H1 (cell line): ENCODE data around the gene AKR1C2. TPM values are rescaled to one million over a fixed set of nuclear protein-coding genes. Genes with fewer than 3 reads are reported as not detected.

Experiments
- CTCF ChIA-PET: fragments of 300-600 bp; sonication (Branson Sonifier 250); formaldehyde crosslinking; loops from one replicate; lab custom pipeline; 2021; ENCODE audit not compliant: partially characterized antibody; lab: Charles Lee
- POLR2A ChIA-PET: fragments of 300-600 bp; sonication (Branson Sonifier 250); formaldehyde crosslinking; loops from one replicate; lab custom pipeline; 2021; ENCODE audit warnings: inconsistent platforms; ENCODE audit not compliant: partially characterized antibody; lab: Charles Lee
- DNase-seq, 2 experiments: peaks; one replicate each; pipeline versions ENCODE4 v3.0.0 to v3.0.0-alpha.2; 2010 to 2022; ENCODE audit warnings: low spot score in 2 of 2, low read depth in 1 of 2, mixed read lengths in 1 of 2
- FAIRE-seq: peaks from 2 replicates; lab custom pipeline; 2011; peaks lifted over from hg19 to GRCh38; lab: Jason Lieb, UNC
- H2AFZ ChIP-seq: 2 replicates; pipeline ENCODE4 v1.8.1; 2012; ENCODE audit warnings: low read length, inconsistent platforms
- H2AK5ac ChIP-seq: 2 replicates; pipeline ENCODE4 v1.6.1; 2013; ENCODE audit warnings: low read depth, low read length
- H2BK120ac ChIP-seq: replicated peaks from 2 replicates; pipeline ENCODE3; 2013; ENCODE audit warnings: low read depth, low read length, inconsistent platforms
- H2BK12ac ChIP-seq: 2 replicates; pipeline ENCODE4 v1.6.1; 2013; ENCODE audit warnings: low read depth, low read length
- H2BK15ac ChIP-seq: 2 replicates; pipeline ENCODE4 v1.6.1; 2013; ENCODE audit warnings: low read length
- H2BK20ac ChIP-seq: 2 replicates; pipeline ENCODE4 v1.6.1; 2013; ENCODE audit warnings: low read length
- H2BK5ac ChIP-seq: 2 replicates; pipeline ENCODE4 v1.6.1; 2013; ENCODE audit warnings: low read depth, low read length
- H3K14ac ChIP-seq: 2 replicates; pipeline ENCODE4 v1.6.1; 2013; ENCODE audit warnings: inconsistent platforms; ENCODE audit not compliant: insufficient read length
- H3K18ac ChIP-seq: 2 replicates; pipeline ENCODE4 v1.6.1; 2013; ENCODE audit warnings: low read length; ENCODE audit errors: extremely low read depth
- H3K23ac ChIP-seq: 2 replicates; pipeline ENCODE4 v1.6.1; 2013; ENCODE audit warnings: inconsistent platforms; ENCODE audit not compliant: insufficient read length
- H3K23me2 ChIP-seq: 2 replicates; pipeline ENCODE4 v1.6.1; 2013; ENCODE audit warnings: low read depth, low read length
- H3K27ac ChIP-seq: 2 replicates; pipeline ENCODE4 v1.6.1; 2011; ENCODE audit warnings: low read depth, low read length, inconsistent platforms
- H3K27me3 ChIP-seq, 4 experiments: replicated peaks in 1 of 4; 1 replicate in 1 of 4; 2 replicates in 3 of 4; pipeline versions ENCODE4 v1.6.1 to v1.8.1; 2011 to 2013; ENCODE audit warnings: low read length in 3 of 4, mild to moderate bottlenecking in 3 of 4, inconsistent platforms in 2 of 4, mixed read lengths in 2 of 4, moderate library complexity in 1 of 4; ENCODE audit not compliant: control insufficient read depth in 3 of 4, insufficient read depth in 3 of 4; ENCODE audit errors: extremely low read depth in 1 of 4
- H3K36me3 ChIP-seq, 4 experiments: 2 replicates each; pipeline versions ENCODE4 v1.6.1 to v1.8.1; 2011 to 2013; ENCODE audit warnings: mild to moderate bottlenecking in 4 of 4, low read length in 3 of 4, moderate library complexity in 2 of 4, control low read depth in 1 of 4, inconsistent platforms in 1 of 4; ENCODE audit not compliant: insufficient read depth in 4 of 4, control insufficient read depth in 2 of 4
- H3K4ac ChIP-seq: replicated peaks from 2 replicates; pipeline ENCODE3; 2013; ENCODE audit warnings: low read length, low read depth, mixed read lengths, inconsistent platforms; ENCODE audit not compliant: insufficient read length
- H3K4me1 ChIP-seq, 4 experiments: replicated peaks in 1 of 4; 1 replicate in 1 of 4; 2 replicates in 3 of 4; pipeline versions ENCODE4 v1.6.1 to v1.8.1; 2011 to 2013; ENCODE audit warnings: low read length in 3 of 4, inconsistent platforms in 2 of 4, mixed read lengths in 1 of 4; ENCODE audit not compliant: insufficient read depth in 4 of 4, control insufficient read depth in 3 of 4
- H3K4me2 ChIP-seq, 2 experiments: 2 replicates each; pipeline versions ENCODE4 v1.6.1 to v1.8.1; 2011 to 2013; ENCODE audit warnings: low read depth in 2 of 2, low read length in 2 of 2, control low read depth in 1 of 2, inconsistent platforms in 1 of 2, mild to moderate bottlenecking in 1 of 2; ENCODE audit not compliant: insufficient read depth in 1 of 2
- H3K4me3 ChIP-seq, 4 experiments: fragments of 200-600, 300-600 bp in 1 of 4; sonication (generic), shearing (Covaris generic), sonication (Bioruptor Twin) in 1 of 4; 2 replicates each; pipeline versions ENCODE4 v1.5.1 to v1.8.1; 2011 to 2016; ENCODE audit warnings: low read length in 4 of 4, low read depth in 3 of 4, control low read depth in 2 of 4, inconsistent platforms in 2 of 4, mild to moderate bottlenecking in 2 of 4, mixed read lengths in 1 of 4, moderate library complexity in 1 of 4; ENCODE audit not compliant: insufficient read depth in 2 of 4; ENCODE audit errors: extremely low read depth in 1 of 4
- H3K56ac ChIP-seq: replicated peaks from 2 replicates; pipeline ENCODE3; 2013; ENCODE audit warnings: low read depth, mild to moderate bottlenecking, mixed read lengths, low read length, inconsistent platforms; ENCODE audit not compliant: insufficient read length
- H3K79me1 ChIP-seq: 2 replicates; pipeline ENCODE4 v1.6.1; 2013; ENCODE audit warnings: low read depth, low read length, control low read depth
- H3K79me2 ChIP-seq, 2 experiments: 2 replicates each; pipeline versions ENCODE4 v1.6.1 to v1.8.1; 2012 to 2013; ENCODE audit warnings: low read length in 2 of 2, mild to moderate bottlenecking in 2 of 2, inconsistent platforms in 1 of 2; ENCODE audit not compliant: insufficient read depth in 2 of 2, control insufficient read depth in 1 of 2
- H3K9ac ChIP-seq, 4 experiments: replicated peaks in 1 of 4; 1 replicate in 1 of 4; 2 replicates in 3 of 4; pipeline versions ENCODE4 v1.6.1 to v1.8.1; 2011 to 2013; ENCODE audit warnings: low read depth in 3 of 4, low read length in 3 of 4, control low read depth in 2 of 4, mild to moderate bottlenecking in 2 of 4, moderate library complexity in 2 of 4, inconsistent platforms in 1 of 4; ENCODE audit errors: extremely low read depth in 1 of 4
- H3K9me3 ChIP-seq, 2 experiments: 2 replicates each; pipeline versions ENCODE4 v1.6.1 to v1.8.1; 2012 to 2013; ENCODE audit warnings: mild to moderate bottlenecking in 2 of 2, moderate library complexity in 2 of 2, control low read depth in 1 of 2, inconsistent platforms in 1 of 2, low read depth in 1 of 2, low read length in 1 of 2, mixed read lengths in 1 of 2; ENCODE audit not compliant: insufficient read depth in 2 of 2
- H4K20me1 ChIP-seq, 2 experiments: replicated peaks in 1 of 2; 2 replicates each; pipeline versions ENCODE3 to v1.8.1; 2011 to 2013; ENCODE audit warnings: inconsistent platforms in 2 of 2, low read length in 2 of 2, mild to moderate bottlenecking in 1 of 2; ENCODE audit not compliant: insufficient read depth in 2 of 2, control insufficient read depth in 1 of 2
- H4K5ac ChIP-seq: 2 replicates; pipeline ENCODE4 v1.6.1; 2013; ENCODE audit warnings: low read length, low read depth, mixed read lengths, inconsistent platforms; ENCODE audit not compliant: insufficient read length
- H4K8ac ChIP-seq: 2 replicates; pipeline ENCODE4 v1.8.0; 2013; ENCODE audit warnings: mild to moderate bottlenecking, moderate library complexity, low read length, inconsistent platforms; ENCODE audit not compliant: insufficient read depth; ENCODE audit errors: extremely low read depth
- H4K91ac ChIP-seq: replicated peaks from 2 replicates; pipeline ENCODE3; 2013; ENCODE audit warnings: low read length, mixed read lengths, inconsistent platforms; ENCODE audit not compliant: insufficient read length
- CHD1 ChIP-seq: IDR thresholded peaks from 2 replicates; pipeline ENCODE4 v1.6.1; 2012; ENCODE audit warnings: low read depth, low read length, improper control_type of control experiment
- EGR1 ChIP-seq: IDR thresholded peaks from 2 replicates; pipeline ENCODE4 v1.6.1; 2011; ENCODE audit warnings: low read depth, low read length, borderline replicate concordance
- GTF2F1 ChIP-seq: IDR thresholded peaks from 2 replicates; pipeline ENCODE4 v1.6.1; 2012; ENCODE audit warnings: low read depth, low read length, improper control_type of control experiment, borderline replicate concordance
- RAD21 ChIP-seq, 2 experiments: IDR thresholded peaks in 1 of 2; conservative IDR thresholded peaks in 1 of 2; 2 replicates each; pipeline ENCODE4 v1.6.1; 2011; ENCODE audit warnings: low read depth in 2 of 2, low read length in 2 of 2, improper control_type of control experiment in 1 of 2, inconsistent platforms in 1 of 2, mild to moderate bottlenecking in 1 of 2, moderate library complexity in 1 of 2
- SIX5 ChIP-seq: IDR thresholded peaks from 2 replicates; pipeline ENCODE4 v1.6.1; 2011; ENCODE audit warnings: mild to moderate bottlenecking, low read depth, low read length
- YY1 ChIP-seq: IDR thresholded peaks from 2 replicates; pipeline ENCODE4 v1.6.1; 2011; ENCODE audit warnings: low read depth, mild to moderate bottlenecking, low read length
- WGBS, 2 experiments: shearing (Covaris generic) in 1 of 2; methylation state at CpG; one replicate each; pipeline versions ENCODE4 v1.1.6 to v1.1.7; 2013 to 2015; ENCODE audit warnings: low lambda C conversion rate in 2 of 2, mixed read lengths in 2 of 2, inconsistent platforms in 1 of 2, low coverage in 1 of 2, missing lambda C conversion rate in 1 of 2; ENCODE audit not compliant: insufficient replicate concordance in 2 of 2, insufficient coverage in 1 of 2, insufficient read length in 1 of 2; ENCODE audit errors: extremely low coverage in 1 of 2, missing lambda C conversion rate in 1 of 2; 5-methylcytosine and 5-hydroxymethylcytosine counted together
- polyA plus RNA-seq, 7 experiments: library from polyadenylated mRNA; depleted of rRNA in 3 of 7; stranded (reverse) in 5 of 7; unstranded in 2 of 7; fragments of >200 nt in 5 of 7; fragments of 200-250 nt in 2 of 7; gene quantifications; 1 replicate in 5 of 7; 2 replicates in 1 of 7; 4 replicates in 1 of 7; pipeline versions ENCODE4 v1.2.1 to v1.2.3, GENCODE V29; 2011 to 2013; ENCODE audit warnings: missing spikeins in 2 of 7, mixed read lengths in 2 of 7
- total RNA-seq: library from RNA; stranded (reverse); fragmentation: NEBNext Ultra II Directional; extraction: Animal tissue kit (Norgen Biotek cat#: 25700); gene quantifications from 2 replicates; pipeline ENCODE4 v1.2.1, GENCODE V29; 2021

Gene AKR1C2
- total and polyA plus RNA-seq, 2 of the 8 experiments (the other 6 are each of a cell fraction or from before 2014, with no cell fraction given), result 0.77 to 1.2 TPM

GRCh38 chr10:5002013-5002727 lies 1.5 kb downstream of the AKR1C2 start:
- TF ChIP-seq EGR1 (no peak), GTF2F1 (no peak), SIX5 (no peak), CHD1 (no peak), YY1 (no peak), RAD21 (IDR thresholded peaks at IDR 0.05 in 1 of 2, conservative IDR thresholded peaks at IDR 0.05 in 1 of 2; ENCODE audit: low read depth in 2 of 2, low read length in 2 of 2) (no peak)
- TF ChIP-seq, all 59 proteins: peak for 0
- Histone ChIP-seq H2BK5ac (no peak overlapping the region), H3K4ac (no peak overlapping the region), H3K79me1 (no peaks in the 10 kb centered on the region), H3K14ac (no peak overlapping the region), H3K4me1 (no peaks in the 10 kb centered on the region), H2AK5ac (no peak overlapping the region), H3K56ac (no peak overlapping the region), H3K4me2 (no peak overlapping the region), H2BK120ac (no peak overlapping the region), H3K27ac (no peak overlapping the region), H3K9ac (no peak overlapping the region), H3K23me2 (no peaks in the 10 kb centered on the region), H4K20me1 (no peaks in the 10 kb centered on the region), H3K27me3 (no peaks in the 10 kb centered on the region), H3K79me2 (no peaks in the 10 kb centered on the region), H3K18ac (no peak overlapping the region), H2BK12ac (no peak overlapping the region), H4K8ac (no peak overlapping the region), H2BK20ac (no peak overlapping the region), H3K4me3 (no peak overlapping the region), H2BK15ac (no peak overlapping the region), H2AFZ (no peak overlapping the region), H4K91ac (no peak overlapping the region), H3K36me3 (no peaks in the 10 kb centered on the region), H3K23ac (no peak overlapping the region), H4K5ac (no peak overlapping the region), H3K9me3 (no peaks in the 10 kb centered on the region)
- DNase-seq, result no peak
- FAIRE-seq, result no peak
- POLR2A ChIA-PET, result no interaction called here
- CTCF ChIA-PET, result interaction anchor here (2.3 kb wide), 1 partner anchor 20 kb away, joined by 11 read pairs; no protein-coding TSS in a partner anchor
- WGBS, 2 experiments, result 98% methylated on average over 2 of the region's 2 CpGs; no CpG with 5 or more reads in 1 of the 2 experiments
